HL-60/S4 (cell line): Measurements from ENCODE around the gene CRLF1.
"Not testable (repeated sequence)": the region's sequence is repeated elsewhere in the genome, so short reads cannot be mapped to it uniquely, and the experiment has no call there.

Experiments
- in situ Hi-C: fragments of 300-500 bp; cut with MboI; formaldehyde crosslinking; loops from 2 replicates; pipeline ENCODE4 v1.14.3; 2022; ENCODE audit warnings: low sequenced_read_pairs

CRLF1 gene

DNA sequence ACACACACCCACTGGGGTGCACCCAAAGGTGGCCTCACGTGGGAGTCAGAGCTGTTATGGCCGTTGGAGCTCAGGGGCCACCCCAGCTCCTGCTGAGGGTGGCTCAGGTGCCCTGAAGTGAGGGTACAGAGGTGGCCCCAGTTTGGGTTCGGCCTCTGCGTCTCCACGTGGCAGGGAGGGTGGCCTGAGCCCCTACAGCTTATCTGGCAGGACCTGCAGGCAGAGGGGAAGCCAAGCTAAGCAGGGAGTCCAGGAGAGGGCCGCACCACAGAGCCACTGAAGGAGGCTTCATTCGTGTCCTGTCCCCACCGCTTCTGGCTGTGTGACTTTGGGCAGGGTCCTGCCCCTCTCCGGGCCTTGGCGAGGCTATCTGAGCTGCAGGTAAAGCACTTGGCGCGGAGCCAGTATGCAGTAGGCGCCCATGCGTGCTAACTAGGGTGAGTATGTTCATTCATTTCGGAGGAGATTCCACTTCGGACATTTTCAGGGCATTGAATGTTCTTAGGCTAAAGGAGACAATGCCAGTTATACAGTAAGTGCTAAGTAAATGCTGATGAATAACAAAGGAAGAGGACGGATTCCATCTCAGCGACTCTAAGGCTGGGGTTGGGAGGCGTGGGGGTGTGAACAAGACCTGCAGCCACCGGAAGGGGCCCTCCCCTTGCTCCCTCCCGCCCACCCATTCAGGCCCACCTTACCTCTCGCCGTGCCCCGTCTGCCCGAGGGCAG is 13.1 kb downstream of the CRLF1 start:
- in situ Hi-C loops = no loop called here

GRCh38 chr19:18592732-18593131 is 13.9 kb downstream of the CRLF1 start:
- in situ Hi-C loops = not testable (repeated sequence)

DNA sequence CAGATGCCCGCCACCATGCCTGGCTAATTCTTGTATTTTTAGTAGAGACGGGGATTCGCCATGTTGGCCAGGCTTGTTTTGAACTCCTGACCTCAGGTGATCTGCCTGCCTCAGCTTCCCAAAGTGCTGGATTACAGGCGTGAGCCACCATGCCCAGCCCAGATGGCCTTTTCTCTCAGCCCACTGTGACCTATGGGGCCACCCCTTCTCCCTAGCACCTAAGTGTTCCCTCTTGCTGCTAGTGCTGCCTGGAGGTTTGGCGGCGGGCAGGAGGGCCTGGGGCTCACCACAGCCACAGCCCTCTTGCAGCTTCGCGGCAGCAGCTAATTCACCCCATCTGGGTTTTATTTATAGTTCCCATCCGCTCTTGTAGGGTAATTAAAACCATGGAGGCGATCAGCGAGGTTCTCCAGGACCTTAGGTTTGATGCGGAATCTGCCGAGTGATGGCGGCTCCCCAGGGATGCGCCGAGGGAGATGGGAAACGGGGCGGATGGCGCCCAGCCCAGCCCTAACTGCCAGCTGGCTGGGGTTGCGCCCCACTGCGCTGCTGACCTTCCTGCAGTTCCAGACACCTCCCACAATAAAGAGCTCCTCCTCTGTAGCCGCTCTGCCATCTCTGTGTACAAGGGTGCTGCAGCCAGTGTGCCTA is 14.7 kb downstream of the CRLF1 start:
- in situ Hi-C loops = no loop called here

DNA sequence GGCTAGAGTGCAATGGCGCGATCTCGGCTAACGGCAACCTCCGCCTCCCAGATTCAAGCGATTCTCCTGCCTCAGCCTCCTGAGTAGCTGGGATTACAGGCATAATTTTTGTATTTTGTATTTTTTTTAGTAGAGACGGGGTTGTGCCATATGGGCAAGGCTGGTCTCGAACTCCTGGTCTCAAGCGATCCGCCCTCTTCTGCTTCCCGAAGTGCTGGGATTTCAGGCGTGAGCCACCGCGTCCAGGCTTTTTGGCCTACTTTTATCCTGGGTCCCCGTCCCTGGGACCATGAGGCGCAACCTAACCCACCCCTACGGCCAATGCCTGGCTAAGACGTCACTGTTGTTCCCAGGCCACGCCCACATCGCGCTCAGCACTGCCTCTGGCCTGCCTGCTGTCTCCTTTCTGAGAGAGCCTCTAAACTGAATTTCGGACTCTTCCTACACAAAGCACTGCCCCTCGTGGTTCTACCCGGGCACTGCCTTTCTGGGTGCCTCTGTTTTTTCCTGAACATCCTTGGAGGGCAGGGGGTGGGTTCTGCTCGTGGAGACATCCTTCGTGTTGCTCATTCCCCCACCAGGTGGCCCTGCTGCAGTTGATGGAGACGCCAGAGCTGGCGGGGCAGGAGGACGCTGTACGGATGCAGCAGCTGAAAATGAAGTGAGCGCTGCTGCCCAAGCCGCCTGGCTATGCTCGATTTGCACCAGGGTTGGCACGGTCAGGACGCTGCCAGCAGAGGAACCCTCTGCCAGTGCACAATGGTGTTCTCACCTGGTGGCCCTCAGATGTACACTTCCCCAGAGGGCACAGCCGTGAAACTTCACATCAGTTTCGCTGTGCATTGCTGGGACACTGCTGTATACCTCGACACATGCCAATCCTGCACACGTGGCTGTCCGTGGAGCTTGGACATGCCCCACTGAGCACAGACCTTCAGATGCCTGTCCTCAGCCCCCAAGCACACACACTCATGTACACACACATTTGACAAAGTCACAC is 16.0 kb downstream of the CRLF1 start:
- in situ Hi-C loops = no loop called here

GRCh38 chr19:18589380-18590272 is 17.0 kb downstream of the CRLF1 start:
- in situ Hi-C loops = no loop called here

- in situ Hi-C loops = no loop called here
Observed at GRCh38 chr19:18588611-18589379, 17.8 kb downstream of the CRLF1 start, which contains the start of gene REX1BD. Gene REX1BD (plus strand): TSS chr19:18588798. CDS start chr19:18588802, 4 bp downstream.

GRCh38 chr19:18587962-18588610 is 18.5 kb downstream of the CRLF1 start:
- in situ Hi-C loops = no loop called here

DNA sequence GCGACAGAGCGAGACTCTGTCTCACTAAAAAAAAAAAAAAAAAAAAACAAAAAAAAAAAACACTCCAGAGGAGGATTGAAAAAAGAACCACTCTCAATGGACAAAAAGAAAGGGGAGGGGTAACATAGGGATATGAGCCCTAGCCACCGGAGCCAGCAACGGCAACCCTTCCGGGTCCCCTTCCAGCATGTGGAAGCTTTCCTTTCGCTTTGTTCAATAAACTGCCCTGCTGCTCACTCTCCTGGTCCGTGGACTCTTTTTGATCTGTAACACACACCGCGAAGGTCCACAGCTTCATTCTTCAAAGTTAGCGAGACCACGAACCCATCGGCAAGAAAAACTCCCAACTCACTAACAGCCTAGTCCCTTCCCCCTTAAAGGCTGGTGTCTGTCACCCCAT is 19.0 kb downstream of the CRLF1 start:
- in situ Hi-C loops = no loop called here

- in situ Hi-C loops = no loop called here
Observed at GRCh38 chr19:18586306-18586705, 20.3 kb downstream of the CRLF1 start.

- in situ Hi-C loops = no loop called here
Observed at GRCh38 chr19:18580311-18580710, 26.3 kb downstream of the CRLF1 start.

DNA sequence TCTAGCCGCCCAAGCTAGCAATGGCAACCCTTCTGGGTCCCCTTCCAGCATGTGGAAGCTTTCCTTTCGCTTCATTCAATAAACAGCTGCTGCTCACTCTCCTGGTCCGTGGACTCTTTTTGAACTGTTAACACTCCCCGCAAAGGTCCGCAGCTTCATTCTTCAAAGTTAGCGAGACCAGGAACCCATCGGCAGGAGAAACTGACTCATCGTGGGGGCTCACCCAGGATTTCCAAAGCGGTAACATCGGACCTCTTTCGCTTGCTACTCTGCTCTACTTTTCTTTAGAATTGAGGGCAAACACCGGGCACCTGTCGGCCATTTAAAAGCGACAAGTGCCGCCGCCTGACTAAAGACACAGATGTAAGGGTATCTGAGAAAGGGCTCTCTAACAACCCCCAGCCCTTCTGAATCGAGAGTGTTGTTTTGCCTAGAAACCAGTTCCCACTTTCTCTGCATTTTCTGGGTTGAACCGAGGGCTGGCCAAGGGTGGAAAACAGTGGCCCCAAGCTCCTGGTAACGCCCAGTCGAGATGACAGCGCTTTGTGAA is 29.2 kb downstream of the CRLF1 start:
- in situ Hi-C loops = no loop called here

- in situ Hi-C loops = no loop called here
Observed at GRCh38 chr19:18576383-18576782, 30.2 kb downstream of the CRLF1 start.

GRCh38 chr19:18574691-18575291 is 31.8 kb downstream of the CRLF1 start:
- in situ Hi-C loops = no loop called here

GRCh38 chr19:18571564-18572344 is 34.8 kb downstream of the CRLF1 start, which contains the start of gene UBA52:
Gene UBA52 (plus strand): TSS chr19:18571857. CDS start chr19:18573301, 1,444 bp downstream.
- in situ Hi-C loops = no loop called here

DNA sequence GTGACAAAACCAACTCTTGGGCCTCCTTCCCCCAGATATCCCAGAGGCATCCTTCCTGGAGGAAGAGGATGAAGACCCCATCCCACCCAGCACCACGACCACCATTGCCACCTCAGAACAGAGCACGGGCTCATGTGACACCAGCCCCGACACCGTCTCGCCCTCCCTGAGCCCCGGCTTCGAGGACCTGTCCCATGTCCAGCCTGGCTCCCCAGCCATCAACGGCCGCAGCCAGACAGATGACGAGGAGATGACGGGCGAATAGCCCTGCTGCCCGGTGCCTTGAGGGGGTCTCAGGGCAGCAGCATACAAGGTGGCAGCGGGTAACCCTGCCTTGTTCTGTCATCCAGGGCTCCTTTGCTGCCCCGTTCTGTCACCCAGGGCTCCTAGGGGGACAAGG is 38.2 kb downstream of the CRLF1 start:
- in situ Hi-C loops = no loop called here

- in situ Hi-C loops = no loop called here
Observed at GRCh38 chr19:18566953-18567352, 39.6 kb downstream of the CRLF1 start.

GRCh38 chr19:18562086-18562485 is 44.5 kb downstream of the CRLF1 start:
- in situ Hi-C loops = no loop called here
